CD1c-positive myeloid dendritic cell (primary cell): ENCODE data around the gene TBXAS1.
A peak's percentile ranks its signal among the peaks of the same experiment; 100 is the strongest.

ENCODE experiments used
- DNase-seq: peaks from one replicate; pipeline ENCODE4 v3.0.0-alpha.2; 2016; ENCODE audit errors: extremely low spot score

Gene TBXAS1

DNA sequence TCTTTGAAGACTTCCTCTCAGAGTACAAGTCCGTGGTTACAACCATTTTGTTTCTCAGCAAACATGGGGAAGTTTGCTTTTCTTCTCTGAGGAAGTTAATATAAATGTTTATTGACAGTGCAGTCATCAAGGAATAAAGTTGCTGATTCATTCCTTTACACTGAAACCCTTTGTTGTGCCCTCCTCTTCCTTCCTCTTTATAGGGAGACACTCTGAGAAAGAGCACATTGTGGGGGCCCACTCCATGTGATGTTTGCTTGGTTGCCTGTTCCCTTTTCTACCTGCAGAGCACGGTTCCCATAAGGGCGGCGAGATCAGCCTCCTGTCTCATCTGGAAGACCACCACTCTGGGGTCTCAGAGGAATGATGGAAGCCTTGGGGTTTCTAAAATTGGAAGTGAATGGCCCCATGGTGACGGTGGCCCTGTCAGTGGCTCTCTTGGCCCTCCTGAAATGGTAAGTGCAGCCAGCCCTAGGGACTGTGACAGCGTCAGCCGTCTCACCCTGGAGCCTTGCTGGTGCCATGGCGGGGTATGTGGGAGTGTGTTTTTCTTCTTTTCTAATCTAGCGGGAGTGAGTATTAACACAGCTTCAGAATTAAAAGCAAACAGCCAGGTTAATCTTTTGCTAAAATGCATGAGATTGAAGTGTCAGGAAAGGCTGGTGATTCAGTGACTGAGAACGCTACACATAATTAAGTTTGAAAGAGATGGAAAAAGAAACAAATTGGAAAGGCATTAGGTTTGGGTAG is at the start of gene TBXAS1:
TBXAS1 (plus strand) TSS at position 240 of the 750 bp plus-strand sequence; CDS start at position 367, 127 bp downstream.
- DNase-seq: peak; percentile 92

DNA sequence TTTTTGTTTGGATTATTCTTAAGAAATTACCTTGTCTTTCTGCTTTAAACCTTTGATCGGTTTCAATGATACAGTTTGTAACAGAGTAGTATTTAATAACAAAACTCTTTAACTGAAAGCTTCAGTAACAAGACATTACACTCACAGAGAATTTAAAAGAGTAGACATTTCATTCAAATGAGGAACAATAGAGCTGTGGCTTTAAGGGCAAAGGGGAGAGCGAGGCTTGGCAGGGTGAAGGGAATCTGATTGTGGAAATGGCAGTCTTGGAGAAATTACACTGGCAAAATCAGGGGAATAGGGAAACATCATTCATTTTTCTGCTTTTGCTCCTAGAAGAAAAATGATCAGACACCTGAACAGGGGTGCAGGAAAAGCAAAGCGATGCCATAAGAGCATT is 46.1 kb upstream of the TBXAS1 start:
- DNase-seq: peak; percentile 18

DNA sequence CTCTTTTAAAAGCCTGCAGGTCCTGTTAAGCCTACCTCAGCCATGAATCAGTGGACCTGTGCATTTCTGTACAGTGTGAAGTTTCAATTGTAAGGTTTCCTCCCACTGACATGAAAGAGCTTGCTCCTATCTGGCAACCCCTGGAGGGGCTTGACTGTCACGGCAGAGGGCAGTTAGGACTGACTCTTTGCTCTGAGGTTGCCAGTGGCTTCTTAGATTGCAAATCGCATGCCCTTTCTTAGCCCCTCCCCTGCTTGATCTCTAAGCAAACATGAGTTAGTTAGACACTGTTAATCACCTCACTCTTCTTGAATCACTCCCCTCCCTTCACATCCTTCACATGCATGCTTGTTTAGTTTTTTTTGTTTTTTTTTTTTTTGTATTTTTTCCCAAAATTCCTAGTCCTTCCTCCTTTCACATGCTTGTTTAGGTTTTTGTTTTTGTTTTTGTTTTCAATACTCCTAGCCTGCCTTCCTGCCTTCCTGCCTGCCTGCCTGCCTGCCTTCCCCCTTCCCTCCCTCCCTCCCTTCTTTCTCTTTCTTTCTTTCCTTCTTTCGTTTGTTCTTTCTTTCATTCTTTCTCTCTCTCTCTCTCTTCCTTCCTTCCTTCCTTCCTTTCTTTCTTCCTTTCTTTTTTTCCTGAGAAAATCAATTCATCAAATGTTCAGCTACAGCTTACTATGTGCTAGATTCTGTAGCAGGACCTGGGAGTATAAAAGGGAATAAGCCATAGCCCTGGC is 45.2 kb upstream of the TBXAS1 start:
- no peak for DNase-seq

GRCh38 chr7:139784648-139785047 is 44.4 kb upstream of the TBXAS1 start:
- DNase-seq: no peak

DNA sequence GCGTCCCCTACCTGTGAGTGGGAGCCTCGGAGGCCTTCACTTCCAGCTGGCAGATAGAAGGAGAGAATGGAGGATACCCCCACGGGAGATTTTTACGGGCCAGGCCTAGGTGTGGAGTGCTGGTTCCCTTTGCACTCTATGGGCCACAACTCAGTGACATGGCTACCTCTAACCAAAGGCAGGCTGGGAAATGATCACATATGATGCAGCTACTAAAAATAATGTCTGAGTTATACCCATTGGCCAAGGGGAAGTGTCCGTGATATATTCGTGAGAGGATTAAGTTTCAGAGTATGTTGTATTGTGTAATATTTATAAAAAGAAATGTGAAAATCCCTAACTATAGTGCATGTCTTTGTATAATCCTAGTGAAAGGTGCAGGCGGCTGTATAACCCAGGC is 37.7 kb upstream of the TBXAS1 start:
- DNase-seq: peak; percentile 60

- no peak for DNase-seq
Observed at GRCh38 chr7:139797607-139798006, 31.5 kb upstream of the TBXAS1 start.

DNA sequence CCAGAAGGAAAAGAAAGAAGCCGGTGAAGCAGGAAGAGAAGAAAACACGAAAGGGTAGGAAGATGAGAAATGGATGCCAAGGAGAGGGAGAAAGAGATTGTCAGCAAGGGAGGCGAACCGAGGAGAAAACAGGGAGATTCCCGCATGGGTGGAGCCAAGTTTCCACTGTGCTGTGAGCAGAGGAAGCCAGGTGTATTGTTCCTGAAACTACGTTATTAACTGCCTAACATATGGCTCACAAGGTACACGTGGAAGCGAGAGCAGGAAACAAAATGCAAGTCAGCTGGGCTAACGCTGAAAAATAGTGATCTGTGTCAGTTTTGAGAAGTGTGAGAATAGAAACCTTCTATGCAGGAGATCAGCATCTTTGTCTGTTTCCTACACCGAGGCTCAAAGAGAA is 30.8 kb upstream of the TBXAS1 start:
- DNase-seq: no peak

- DNase-seq: no peak
Observed at GRCh38 chr7:139798892-139799291, 30.2 kb upstream of the TBXAS1 start.

DNA sequence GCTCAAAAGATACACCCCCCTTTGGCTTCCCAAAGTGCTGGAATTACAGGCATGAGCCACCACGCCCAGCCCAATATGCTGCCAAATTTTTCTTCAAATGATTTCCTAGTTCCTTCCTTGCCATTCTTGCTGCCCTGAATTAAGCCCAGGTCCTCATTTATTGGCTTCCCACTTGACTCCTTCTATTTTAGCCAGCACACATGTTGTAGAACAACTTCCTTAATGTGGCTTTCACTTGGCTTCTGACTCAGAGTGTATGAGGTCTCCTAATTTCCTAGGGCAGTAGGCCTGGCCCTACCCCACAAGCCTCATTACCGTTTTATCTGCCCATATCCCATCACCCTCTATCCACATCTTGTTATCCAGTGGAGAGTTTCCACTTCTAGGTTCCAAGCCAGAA is 29.5 kb upstream of the TBXAS1 start:
- DNase-seq: peak; percentile 79

DNA sequence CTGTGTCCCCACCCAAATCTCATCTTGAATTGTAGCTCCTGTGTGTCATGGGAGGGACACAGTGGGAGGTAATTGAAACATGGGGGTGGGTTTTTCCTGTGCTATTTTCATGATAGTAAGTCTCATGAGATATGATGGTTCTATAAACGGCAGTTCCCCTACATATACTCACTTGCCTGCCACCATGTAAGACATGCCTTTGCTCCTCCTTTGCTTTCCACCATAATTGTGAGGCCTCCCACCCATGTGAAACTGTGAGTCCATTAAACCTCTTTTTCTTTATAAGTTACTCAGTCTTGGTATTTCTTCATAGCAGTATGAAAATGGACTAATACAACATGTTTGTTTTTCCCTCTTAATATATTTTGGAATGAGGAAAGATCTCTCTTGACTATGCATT is 24.5 kb upstream of the TBXAS1 start:
- no peak for DNase-seq

- no peak for DNase-seq
Observed at GRCh38 chr7:139807009-139807408, 22.1 kb upstream of the TBXAS1 start.

GRCh38 chr7:139808427-139808826 is 20.6 kb upstream of the TBXAS1 start:
- no peak for DNase-seq

- no peak for DNase-seq
Observed at GRCh38 chr7:139808846-139809442, 20.1 kb upstream of the TBXAS1 start.

- no peak for DNase-seq
Observed at GRCh38 chr7:139811066-139811465, 18.0 kb upstream of the TBXAS1 start.

DNA sequence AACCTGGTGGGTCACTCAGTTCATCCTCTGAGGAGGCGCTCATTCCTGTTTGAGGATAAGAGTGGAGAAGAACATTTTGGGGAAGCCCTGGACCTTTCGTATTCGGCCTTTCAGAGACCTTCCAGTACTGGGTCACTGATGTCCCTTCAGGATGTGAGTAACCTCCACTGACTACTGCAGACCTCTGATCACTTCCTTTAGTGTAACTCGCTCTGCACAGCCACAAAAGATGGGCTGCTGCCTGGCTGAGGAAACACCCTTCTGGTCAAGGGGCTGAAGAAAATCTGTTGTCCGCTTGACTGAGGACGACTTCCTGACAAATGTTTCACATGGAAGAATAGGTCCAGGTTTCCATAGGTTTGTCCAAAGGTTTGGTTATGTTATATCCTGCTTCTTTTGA is 15.9 kb upstream of the TBXAS1 start:
- DNase-seq: no peak

DNA sequence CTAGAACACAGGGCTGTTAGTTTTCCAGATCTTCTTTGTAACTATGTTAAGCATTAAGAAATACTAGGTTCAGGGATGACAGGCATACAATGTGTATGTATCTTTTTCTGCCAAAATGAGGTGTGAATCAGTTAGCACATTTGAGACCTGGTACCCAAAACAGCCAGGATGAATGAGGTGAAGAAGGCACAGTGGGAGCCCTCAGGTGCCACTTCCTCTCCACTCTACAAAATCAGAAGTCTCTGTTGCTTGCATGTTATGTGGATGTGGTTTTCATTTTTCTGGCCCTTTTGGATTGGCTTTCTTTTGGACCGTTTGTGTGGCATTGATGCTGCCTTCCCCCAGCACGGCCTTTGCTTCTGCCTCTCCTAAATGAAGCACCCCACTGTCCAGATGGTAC is 15.4 kb upstream of the TBXAS1 start:
- no peak for DNase-seq

GRCh38 chr7:139817249-139817648 is 11.8 kb upstream of the TBXAS1 start:
- no peak for DNase-seq

GRCh38 chr7:139820089-139820488 is 9.0 kb upstream of the TBXAS1 start:
- DNase-seq: peak; percentile 41

DNA sequence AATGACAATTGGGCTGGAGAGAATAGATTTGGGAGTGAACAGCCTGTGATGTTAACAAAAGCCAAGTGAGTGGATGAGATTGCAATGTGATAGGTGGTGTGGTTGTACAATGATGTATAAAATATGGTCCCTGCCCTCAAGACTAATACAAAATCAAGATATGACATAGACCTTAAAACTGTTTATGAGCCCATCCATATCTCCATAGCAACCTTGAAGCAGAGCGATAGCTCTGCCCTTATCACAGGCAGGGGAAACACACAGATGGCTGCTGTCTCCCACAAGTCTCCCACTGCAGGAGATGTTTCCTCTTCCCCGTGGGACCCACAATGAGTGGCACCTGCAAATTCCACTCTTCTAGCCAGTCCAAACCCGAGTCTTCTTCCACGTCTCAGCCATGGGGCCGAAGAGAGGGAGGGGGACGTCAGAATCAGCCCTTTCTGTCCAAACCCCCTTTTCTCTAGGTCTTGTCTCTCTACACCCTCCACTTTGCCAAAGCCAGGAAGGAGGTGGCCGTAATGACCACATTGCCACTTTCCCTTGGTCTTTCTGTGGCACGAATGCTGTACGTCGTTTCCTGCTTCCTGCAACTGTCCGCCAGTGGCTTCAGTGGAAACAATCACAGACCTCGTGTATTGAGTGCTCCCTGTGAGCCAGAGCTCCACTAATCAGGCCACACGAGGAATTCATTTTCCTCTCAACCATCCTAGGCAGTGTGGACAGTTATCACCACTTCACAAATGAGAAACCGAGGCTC is 7.5 kb upstream of the TBXAS1 start:
- no peak for DNase-seq

DNA sequence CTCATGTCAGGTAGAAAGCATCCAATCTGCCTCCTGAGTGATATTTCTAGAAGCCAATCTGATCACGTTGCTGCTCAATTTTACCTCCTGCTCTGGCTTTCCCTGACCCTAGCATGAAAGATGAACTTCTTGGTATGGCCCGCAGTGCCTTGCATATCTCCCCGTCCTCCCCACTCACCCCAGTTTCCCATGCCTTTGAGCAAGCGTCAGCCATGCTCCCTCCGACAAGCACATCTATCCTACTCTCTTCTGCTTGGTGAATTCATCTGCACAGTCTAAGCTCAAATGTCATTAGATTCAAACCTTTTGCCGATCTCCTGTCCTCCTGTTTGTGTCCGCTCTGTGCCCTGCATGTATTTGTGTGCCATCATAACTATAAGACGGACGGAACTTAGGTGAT is 6.2 kb upstream of the TBXAS1 start:
- no peak for DNase-seq

DNA sequence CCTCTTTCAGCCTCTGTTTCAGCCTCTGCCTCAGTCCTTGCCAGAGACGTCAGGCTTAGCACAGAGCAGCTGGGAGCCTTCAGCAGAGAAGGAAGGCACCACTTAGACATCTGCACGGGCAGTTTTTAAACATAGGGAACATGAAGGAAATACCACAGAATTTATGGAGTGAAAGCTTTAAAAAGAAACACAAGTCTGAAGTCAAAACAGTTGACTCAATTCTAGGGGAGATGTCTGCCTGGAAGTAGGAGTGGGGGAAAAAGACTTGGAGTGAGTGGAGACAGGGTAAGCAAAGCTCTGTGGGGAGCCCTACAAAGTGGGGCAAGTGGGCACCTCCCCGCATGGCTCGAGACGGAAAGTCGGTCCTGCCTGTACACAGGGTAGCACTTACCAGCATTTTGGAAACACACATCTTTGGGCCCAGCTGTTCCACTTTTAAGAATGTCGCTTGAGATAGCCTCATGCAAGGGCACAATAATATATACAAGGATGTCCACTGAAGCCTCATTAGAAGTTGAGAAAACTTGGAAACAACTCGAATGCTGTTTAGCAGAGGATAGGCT is 5.0 kb upstream of the TBXAS1 start:
- no peak for DNase-seq
